Activated gamma-delta T cell (primary cell): ENCODE measurements around the gene POTEJ.
"Not testable (repeated sequence)": the region's sequence is repeated elsewhere in the genome, so short reads cannot be mapped to it uniquely, and the experiment has no call there.

Source experiments
- DNase-seq: peaks from one replicate; lab custom pipeline; 2025; lab: John Stamatoyannopoulos, UW

Gene POTEJ

DNA sequence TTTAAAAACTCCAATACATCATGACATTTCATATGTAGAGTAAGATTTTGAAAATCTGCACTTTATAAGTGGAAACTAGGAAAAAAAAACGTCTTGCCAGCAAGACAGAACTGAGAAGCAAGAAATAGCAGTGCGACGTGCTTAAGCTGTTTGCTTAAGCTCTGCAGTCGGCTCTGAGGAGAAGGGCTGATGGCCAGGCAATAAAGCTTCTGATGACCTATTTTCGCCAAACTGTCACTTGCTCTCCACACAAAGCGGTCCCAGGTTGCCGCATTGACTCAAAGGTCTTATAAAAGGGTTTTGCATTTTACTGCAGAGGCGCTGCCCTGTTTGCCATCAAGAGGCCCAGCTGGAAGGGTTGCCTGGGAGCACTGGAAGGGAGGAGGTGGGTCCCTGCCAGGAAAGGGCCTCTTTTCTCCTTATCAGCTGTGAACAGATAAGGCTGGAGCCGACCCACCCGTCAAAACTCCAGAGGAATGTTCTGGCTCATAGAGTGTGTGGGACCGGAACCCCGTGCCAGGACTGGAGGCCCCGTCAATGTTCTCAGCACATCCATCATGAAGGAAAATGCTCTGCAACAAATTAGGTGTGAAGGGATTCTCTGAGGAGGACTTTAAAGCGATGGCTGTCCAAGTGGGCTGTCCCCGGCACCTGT is 9.5 kb upstream of the POTEJ start:
- DNase-seq: not testable (repeated sequence)

GRCh38 chr2:130608276-130609001 is 2.8 kb upstream of the POTEJ start:
- DNase-seq: not testable (repeated sequence)

GRCh38 chr2:130609002-130609920 is 2.0 kb upstream of the POTEJ start:
- DNase-seq: not testable (repeated sequence)

DNA sequence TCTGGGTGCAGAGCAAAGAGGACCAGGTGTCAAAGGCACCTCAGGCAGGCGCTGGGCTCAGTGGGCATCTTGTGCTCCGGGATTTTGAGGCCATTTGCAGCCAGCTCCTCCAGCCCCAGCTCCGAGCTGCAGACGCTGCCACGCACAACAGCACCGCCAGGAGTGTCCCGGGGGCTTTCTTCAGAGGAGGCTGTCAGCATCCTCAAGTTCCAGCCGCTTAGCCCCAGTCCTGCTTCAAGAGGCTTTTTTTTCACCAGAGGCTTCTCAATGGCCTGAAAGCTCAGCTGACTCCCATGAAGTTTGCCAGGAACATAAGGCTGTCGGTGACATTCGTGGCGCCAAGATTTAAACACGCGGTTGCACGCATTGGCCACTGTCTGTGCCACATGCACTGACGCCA is 754 bp upstream of the POTEJ start:
- DNase-seq: not testable (repeated sequence)

GRCh38 chr2:130628784-130629475 is 17.7 kb downstream of the POTEJ start:
- DNase-seq: not testable (repeated sequence)

DNA sequence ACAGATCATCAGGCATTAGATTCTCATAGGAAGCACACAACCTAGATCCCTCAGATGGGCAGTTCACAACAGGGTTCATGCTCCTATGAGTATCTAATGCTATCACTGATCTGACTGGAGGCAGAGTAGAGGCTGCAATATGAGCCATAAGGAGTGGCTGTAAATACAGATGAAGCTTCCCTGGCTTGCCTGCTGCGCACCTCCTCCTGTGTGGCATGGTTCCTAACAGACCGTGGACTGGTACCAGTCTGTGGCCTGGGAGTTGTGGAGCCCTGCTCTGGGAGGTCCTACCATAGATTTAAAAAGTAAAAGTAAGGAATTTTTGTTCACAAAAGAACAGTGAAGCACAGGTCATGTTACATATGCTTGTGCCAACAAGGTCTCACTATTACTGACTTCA is 27.7 kb downstream of the POTEJ start:
- DNase-seq: not testable (repeated sequence)

GRCh38 chr2:130641688-130642087 is 30.4 kb downstream of the POTEJ start:
- not testable (repeated sequence) for DNase-seq

- DNase-seq: not testable (repeated sequence)
These were observed 38.0 kb downstream of the POTEJ start for GRCh38 chr2:130649285-130649684.

GRCh38 chr2:130664506-130664905 is 53.3 kb downstream of the POTEJ start:
- DNase-seq: not testable (repeated sequence)

GRCh38 chr2:130665596-130665995 is 54.4 kb downstream of the POTEJ start:
- not testable (repeated sequence) for DNase-seq

DNA sequence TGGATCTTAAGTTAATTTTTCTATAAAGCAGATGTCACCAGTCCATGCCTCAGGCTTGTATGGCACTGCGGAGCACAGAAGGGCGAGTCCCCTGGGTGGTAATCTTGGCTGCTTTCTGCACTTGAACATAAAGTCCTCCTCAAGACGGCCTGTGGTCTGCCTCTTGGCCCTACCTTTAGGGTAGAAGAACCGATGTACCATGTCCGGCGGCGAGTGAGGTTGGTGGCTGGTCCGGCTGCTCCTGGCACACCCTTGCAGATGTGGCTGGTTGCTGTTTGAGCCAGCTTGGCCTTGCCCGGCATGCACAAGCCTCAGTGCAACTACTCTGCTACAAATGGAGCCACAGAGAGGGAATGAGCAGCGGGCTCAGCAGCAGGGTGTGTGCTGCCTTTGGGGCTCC is 56.3 kb downstream of the POTEJ start:
- DNase-seq: not testable (repeated sequence)

DNA sequence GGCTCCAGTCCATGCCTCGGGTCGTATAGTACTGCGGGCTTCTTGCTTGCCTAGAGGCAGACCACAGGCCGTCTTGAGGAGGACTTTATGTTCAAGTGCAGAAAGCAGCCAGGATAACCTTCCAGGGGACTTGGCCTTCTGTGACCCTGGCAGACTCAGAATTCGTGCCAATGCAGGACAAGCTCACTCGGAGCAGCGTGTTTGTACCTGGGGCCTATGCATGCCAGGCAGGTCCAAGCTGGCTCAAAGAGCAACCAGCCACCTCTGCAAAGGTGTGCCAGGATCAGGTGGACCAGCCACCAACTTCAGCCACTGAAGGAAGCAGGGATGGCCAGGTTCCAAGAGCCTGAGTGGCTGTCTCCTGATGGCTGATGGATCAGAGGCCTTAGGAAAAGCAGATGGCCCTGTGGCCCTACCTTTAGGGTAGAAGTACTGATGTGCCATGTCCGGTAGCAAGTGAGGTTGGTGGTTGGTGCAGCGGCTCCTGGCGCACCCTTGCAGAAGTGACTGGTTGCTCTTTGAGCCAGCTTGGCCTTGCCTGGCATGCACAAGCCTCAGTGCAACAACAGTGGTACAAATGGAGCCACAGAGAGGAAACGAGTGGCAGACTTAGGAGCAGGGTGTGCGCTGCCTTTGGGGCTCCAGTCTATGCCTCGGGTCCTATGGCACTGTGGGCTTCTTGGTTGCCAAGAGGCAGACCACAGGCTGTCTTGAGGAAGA is 58.9 kb downstream of the POTEJ start:
- DNase-seq: not testable (repeated sequence)

DNA sequence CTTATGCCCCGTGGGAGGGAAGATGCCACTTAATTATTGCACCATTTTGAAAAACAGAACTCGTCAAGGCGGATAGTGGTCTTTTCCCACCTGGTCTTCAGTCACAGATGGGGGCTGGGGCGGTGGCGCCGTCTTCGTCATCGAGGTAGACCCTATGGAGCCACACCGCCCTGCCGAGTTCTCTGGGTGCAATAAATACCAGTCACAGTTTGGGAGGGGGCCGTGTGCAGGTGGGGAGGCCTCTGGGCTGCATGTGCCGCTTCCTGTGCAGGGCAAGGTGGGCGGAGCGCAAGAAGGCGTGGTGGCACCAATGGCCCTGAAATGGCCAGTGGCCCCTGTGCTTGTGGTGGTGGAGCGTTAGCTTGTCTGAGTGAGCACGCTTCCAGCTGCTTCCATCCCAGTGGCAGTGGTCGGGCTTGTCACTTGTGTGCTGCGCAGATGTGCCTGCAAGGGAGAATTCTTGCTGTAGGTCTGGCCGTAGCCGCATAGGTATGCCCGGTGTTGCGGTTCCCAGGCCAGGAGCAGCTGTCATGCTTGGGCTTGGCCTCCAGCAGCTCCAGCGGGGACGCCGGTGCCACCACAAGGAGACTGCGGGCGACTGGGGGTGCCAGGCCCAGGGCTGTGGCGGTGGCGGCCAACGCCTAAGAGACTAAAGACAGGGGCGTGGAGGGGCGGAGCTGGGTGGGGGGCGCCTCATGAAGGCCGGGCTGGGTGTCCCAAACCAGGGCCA is 81.0 kb downstream of the POTEJ start:
- not testable (repeated sequence) for DNase-seq

DNA sequence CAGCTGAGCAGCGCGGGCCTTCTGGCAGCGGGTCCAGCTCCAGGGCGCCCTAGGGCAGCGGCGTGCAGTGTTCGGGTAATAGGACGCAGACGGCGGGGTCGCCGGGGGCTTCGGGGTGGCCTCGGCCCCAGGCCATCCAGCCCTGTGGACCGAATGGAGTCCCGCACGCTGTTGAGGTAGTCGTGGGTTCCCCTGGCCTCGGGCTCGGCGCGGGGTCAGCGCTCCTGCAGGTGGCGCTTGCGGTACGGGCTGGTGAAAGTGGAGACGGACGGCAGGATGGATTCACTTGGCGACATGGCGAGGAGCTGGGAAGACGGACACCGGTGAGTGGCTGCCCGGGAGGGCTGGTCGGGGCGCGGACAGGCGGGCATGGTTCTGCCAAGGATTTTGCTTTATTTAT is 82.2 kb downstream of the POTEJ start:
- not testable (repeated sequence) for DNase-seq

DNA sequence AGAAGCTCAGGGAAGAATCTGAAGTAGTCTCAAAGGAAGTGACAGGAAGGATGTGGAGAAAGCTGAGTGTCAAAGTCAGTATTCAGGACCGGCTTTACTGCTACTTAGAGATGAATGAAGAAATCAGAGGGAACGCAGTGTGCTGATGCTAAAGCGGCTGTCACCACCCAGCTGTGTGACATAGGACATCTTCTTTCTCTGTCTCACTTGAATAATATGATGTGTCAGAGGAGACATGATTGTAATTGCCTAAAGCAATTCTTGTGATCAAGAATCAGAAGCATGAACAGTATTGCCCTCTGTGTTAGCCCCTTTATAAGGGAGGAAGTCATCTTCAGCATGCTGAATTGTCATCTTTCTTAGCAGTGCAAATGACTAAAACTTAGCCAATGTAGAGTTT is 92.0 kb downstream of the POTEJ start:
- DNase-seq: not testable (repeated sequence)
